Stimulated activated CD4-positive, alpha-beta T cell treated with anti-CD3 and anti-CD28 coated beads, Interleukin-4, amount 100 ng/mL, for 48 hours (primary cell): Measurements from ENCODE around the gene DNASE1L1.

ENCODE experiments used
- DNase-seq, 2 donors: peaks; one replicate each; pipeline ENCODE4 v3.0.0-alpha.2; 2020; ENCODE audit warnings: low read depth in 2 of 2

Gene DNASE1L1

GRCh38 chrX:154384284-154384892 lies 24.7 kb downstream of the DNASE1L1 start:
- DNase-seq, result no peak

GRCh38 chrX:154383359-154384283 lies 25.4 kb downstream of the DNASE1L1 start:
- DNase-seq, result no peak

- DNase-seq, result no peak
Observed at GRCh38 chrX:154382483-154383069, 26.5 kb downstream of the DNASE1L1 start.

GRCh38 chrX:154381271-154381670 lies 27.8 kb downstream of the DNASE1L1 start:
- DNase-seq, result no peak

GRCh38 chrX:154380787-154381186 lies 28.3 kb downstream of the DNASE1L1 start:
- no peak for DNase-seq

GRCh38 chrX:154380153-154380552 lies 28.9 kb downstream of the DNASE1L1 start:
- no peak for DNase-seq

GRCh38 chrX:154379569-154379951 lies 29.5 kb downstream of the DNASE1L1 start:
- DNase-seq, result no peak

- peak; percentile 90 to 93 for DNase-seq
Observed at GRCh38 chrX:154378799-154379568, 30.1 kb downstream of the DNASE1L1 start, which contains the start of gene EMD. Gene EMD, plus strand, starts transcription at chrX:154379295. Its CDS starts 190 bp downstream, at chrX:154379485.

- no peak for DNase-seq
Observed at GRCh38 chrX:154378059-154378798, 30.8 kb downstream of the DNASE1L1 start.

GRCh38 chrX:154376774-154377173 lies 32.3 kb downstream of the DNASE1L1 start:
- no peak for DNase-seq

- DNase-seq, result no peak
Observed at GRCh38 chrX:154375156-154375504, 33.9 kb downstream of the DNASE1L1 start.

GRCh38 chrX:154374313-154375155 lies 34.5 kb downstream of the DNASE1L1 start, which contains the start of gene FLNA:
Gene FLNA, minus strand, starts transcription at chrX:154374634. Its CDS starts 3,389 bp downstream, at chrX:154371245.
- DNase-seq, result no peak

- no peak for DNase-seq
Observed at GRCh38 chrX:154373340-154374306, 35.4 kb downstream of the DNASE1L1 start.

GRCh38 chrX:154372612-154373022 lies 36.4 kb downstream of the DNASE1L1 start:
- DNase-seq, result no peak

GRCh38 chrX:154371789-154372300 lies 37.2 kb downstream of the DNASE1L1 start:
- no peak for DNase-seq

- DNase-seq, result peak; percentile 84 to 89
Observed at GRCh38 chrX:154371017-154371788, 37.9 kb downstream of the DNASE1L1 start.

- no peak for DNase-seq
Observed at GRCh38 chrX:154370300-154371016, 38.6 kb downstream of the DNASE1L1 start.
